HG03196 (cell line): ENCODE data around the gene GUCA2A.

Source experiments
- ATAC-seq: cut with Tn5 transposase; IDR thresholded peaks from one replicate; pipeline ENCODE4 v1.9.1; 2021; ENCODE audit not compliant: unreplicated experiment

The GUCA2A gene

GRCh38 chr1:42133809-42134526 is 30.6 kb downstream of the GUCA2A start:
- ATAC-seq, result no peak

- ATAC-seq, result no peak
Measured at GRCh38 chr1:42133390-42133789, 31.2 kb downstream of the GUCA2A start.

GRCh38 chr1:42130061-42130660 is 34.4 kb downstream of the GUCA2A start:
- ATAC-seq, result no peak

- no peak for ATAC-seq
Measured at GRCh38 chr1:42128964-42129363, 35.6 kb downstream of the GUCA2A start.

- ATAC-seq, result no peak
Measured at GRCh38 chr1:42128499-42128898, 36.0 kb downstream of the GUCA2A start.

GRCh38 chr1:42127767-42128166 is 36.8 kb downstream of the GUCA2A start:
- ATAC-seq, result no peak

- no peak for ATAC-seq
Measured at GRCh38 chr1:42125552-42125951, 39.0 kb downstream of the GUCA2A start.

- ATAC-seq, result no peak
Measured at GRCh38 chr1:42122408-42122807, 42.1 kb downstream of the GUCA2A start.

GRCh38 chr1:42118125-42118524 is 46.4 kb downstream of the GUCA2A start:
- no peak for ATAC-seq

- no peak for ATAC-seq
Measured at GRCh38 chr1:42117214-42117613, 47.3 kb downstream of the GUCA2A start.

GRCh38 chr1:42114229-42114628 is 50.3 kb downstream of the GUCA2A start:
- no peak for ATAC-seq
